ENCODE data around the gene ARHGAP21.
"Not testable (repeated sequence)": the region's sequence is repeated elsewhere in the genome, so short reads cannot be mapped to it uniquely, and the experiment has no call there.

The ARHGAP21 gene

GRCh38 chr10:24621035-24621795 is 102.5 kb downstream of the ARHGAP21 start:
- DNase-seq: not testable (repeated sequence)

GRCh38 chr10:24619994-24620310 is 103.7 kb downstream of the ARHGAP21 start:
- DNase-seq: not testable (repeated sequence)

GRCh38 chr10:24619291-24619993 is 104.2 kb downstream of the ARHGAP21 start:
- peak; percentile 13 for DNase-seq

GRCh38 chr10:24618401-24618800 is 105.3 kb downstream of the ARHGAP21 start:
- DNase-seq: no peak

GRCh38 chr10:24617771-24618396 is 105.8 kb downstream of the ARHGAP21 start:
- DNase-seq: peak; percentile 35

GRCh38 chr10:24616536-24616935 is 107.2 kb downstream of the ARHGAP21 start:
- no peak for DNase-seq

GRCh38 chr10:24606021-24606420 is 117.7 kb downstream of the ARHGAP21 start:
- no peak for DNase-seq

- DNase-seq: no peak
Observed at GRCh38 chr10:24605141-24605540, 118.5 kb downstream of the ARHGAP21 start.

- DNase-seq: peak; percentile 30
Observed at GRCh38 chr10:24603333-24603732, 120.4 kb downstream of the ARHGAP21 start.

- DNase-seq: no peak
Observed at GRCh38 chr10:24597961-24598360, 125.7 kb downstream of the ARHGAP21 start.

- DNase-seq: no peak
Observed at GRCh38 chr10:24597426-24597825, 126.3 kb downstream of the ARHGAP21 start.

- DNase-seq: no peak
Observed at GRCh38 chr10:24596217-24596930, 127.3 kb downstream of the ARHGAP21 start.

- DNase-seq: no peak
Observed at GRCh38 chr10:24590697-24591457, 132.8 kb downstream of the ARHGAP21 start.

GRCh38 chr10:24589265-24589664 is 134.4 kb downstream of the ARHGAP21 start:
- DNase-seq: no peak

- no peak for DNase-seq
Observed at GRCh38 chr10:24579906-24580305, 143.8 kb downstream of the ARHGAP21 start.

- no peak for DNase-seq
Observed at GRCh38 chr10:24579448-24579847, 144.2 kb downstream of the ARHGAP21 start.

GRCh38 chr10:24575481-24576002 is 148.1 kb downstream of the ARHGAP21 start:
- no peak for DNase-seq

- DNase-seq: no peak
Observed at GRCh38 chr10:24574578-24575155, 149.0 kb downstream of the ARHGAP21 start.

GRCh38 chr10:24574161-24574560 is 149.5 kb downstream of the ARHGAP21 start:
- DNase-seq: no peak

- DNase-seq: no peak
Observed at GRCh38 chr10:24571870-24572450, 151.7 kb downstream of the ARHGAP21 start.

GRCh38 chr10:24570658-24571426 is 152.8 kb downstream of the ARHGAP21 start:
- DNase-seq: no peak

All from stimulated activated CD4-positive, alpha-beta T cell treated with anti-CD3 and anti-CD28 coated beads, Interleukin-1b, Interleukin-23, amount 100 ng/mL, for 48 hours (primary cell).